B cell (primary cell): ENCODE data around the gene DTNA. TPM values are rescaled to one million over a fixed set of nuclear protein-coding genes. Genes with fewer than 3 reads are reported as not detected.
"Not testable (repeated sequence)": the region's sequence is repeated elsewhere in the genome, so short reads cannot be mapped to it uniquely, and the experiment has no call there.

Experiments used
- ATAC-seq: fragments of 200-7000 bp; cut with Tn5 transposase; one replicate; pipeline ENCODE4 v1.10.0; 2021; ENCODE audit warnings: low read depth, mild to moderate bottlenecking, moderate number of reproducible peaks, moderate library complexity
- CTCF ChIA-PET: fragments of 350-600 bp; sonication (Branson Sonifier 250); formaldehyde crosslinking; loops from one replicate; lab custom pipeline; 2021; ENCODE audit warnings: antibody characterized with exemption, inconsistent platforms; lab: Charles Lee
- POLR2A ChIA-PET: fragments of 350-600 bp; sonication (Branson Sonifier 250); formaldehyde crosslinking; loops from one replicate; lab custom pipeline; 2021; ENCODE audit warnings: antibody characterized with exemption; lab: Charles Lee
- DNase-seq: peaks from one replicate; pipeline ENCODE4 v3.0.0; 2013
- H2AFZ ChIP-seq: 2 replicates; pipeline ENCODE4 v1.6.1; 2012; ENCODE audit warnings: mild to moderate bottlenecking, low read depth, low read length; ENCODE audit not compliant: insufficient read depth, poor library complexity, severe bottlenecking
- H3K27ac ChIP-seq, 2 donors: 1 replicate in 1 of 2; 2 replicates in 1 of 2; pipeline ENCODE4 v1.5.1; 2012 to 2013; ENCODE audit warnings: low read length in 2 of 2, mild to moderate bottlenecking in 2 of 2, moderate library complexity in 1 of 2
- H3K27me3 ChIP-seq, 4 experiments: fragments of 200-600 bp in 1 of 4; sonication (generic) in 1 of 4; replicated peaks in 1 of 4; 1 replicate in 2 of 4; 2 replicates in 2 of 4; pipeline versions ENCODE4 v1.6.1 to v1.7.0; 2013 to 2016; ENCODE audit warnings: low read length in 3 of 4, mild to moderate bottlenecking in 2 of 4, mixed read lengths in 1 of 4, moderate library complexity in 1 of 4; ENCODE audit not compliant: insufficient read depth in 4 of 4, control insufficient read depth in 3 of 4; ENCODE audit errors: control extremely low read depth in 1 of 4
- H3K36me3 ChIP-seq, 2 experiments: replicated peaks in 1 of 2; 1 replicate in 1 of 2; 2 replicates in 1 of 2; pipeline versions ENCODE4 v1.6.1 to v1.7.1; 2013; ENCODE audit warnings: low read length in 1 of 2; ENCODE audit not compliant: insufficient read depth in 2 of 2, control insufficient read depth in 1 of 2; ENCODE audit errors: control extremely low read depth in 1 of 2, extremely low read depth in 1 of 2
- H3K4me1 ChIP-seq, 2 donors: fragments of 200-600 bp in 1 of 2; sonication (generic) in 1 of 2; 1 replicate in 1 of 2; 2 replicates in 1 of 2; pipeline versions ENCODE4 v1.5.1 to v1.6.1; 2013 to 2017; ENCODE audit warnings: low read length in 2 of 2; ENCODE audit not compliant: control insufficient read depth in 2 of 2, insufficient read depth in 2 of 2
- H3K4me2 ChIP-seq: replicated peaks from 2 replicates; pipeline ENCODE3; 2012; ENCODE audit warnings: mild to moderate bottlenecking, low read depth, low read length; ENCODE audit not compliant: poor library complexity, severe bottlenecking
- H3K4me3 ChIP-seq, 5 experiments: fragments of 200-600 bp in 1 of 5; sonication (generic) in 1 of 5; 1 replicate in 3 of 5; 2 replicates in 2 of 5; pipeline versions ENCODE4 v1.5.1 to v1.7.0; 2011 to 2016; ENCODE audit warnings: low read length in 4 of 5, mild to moderate bottlenecking in 4 of 5, low read depth in 2 of 5, control low read depth in 1 of 5, moderate library complexity in 1 of 5; ENCODE audit not compliant: insufficient read depth in 1 of 5; ENCODE audit errors: control extremely low read depth in 1 of 5, extremely low read depth in 1 of 5
- H3K79me2 ChIP-seq: fragments of 200-600 bp; sonication (generic); one replicate; pipeline ENCODE4 v1.6.0; 2016; ENCODE audit warnings: low read length; ENCODE audit not compliant: control insufficient read depth, insufficient read depth
- H3K9ac ChIP-seq: fragments of 200-600 bp; sonication (generic); 2 replicates; pipeline ENCODE4 v1.6.1; 2017; ENCODE audit warnings: mild to moderate bottlenecking, low read length, moderate library complexity
- H3K9me3 ChIP-seq, 3 donors: one replicate each; pipeline versions ENCODE4 v1.6.1 to v1.7.1; 2013; ENCODE audit warnings: low read length in 2 of 3; ENCODE audit not compliant: control insufficient read depth in 2 of 3, insufficient read depth in 1 of 3; ENCODE audit errors: control extremely low read depth in 1 of 3
- H4K20me1 ChIP-seq: 2 replicates; pipeline ENCODE4 v1.6.0; 2012; ENCODE audit warnings: mild to moderate bottlenecking, low read length; ENCODE audit not compliant: insufficient read depth, control insufficient read depth, poor library complexity, severe bottlenecking
- H3K27ac Mint-ChIP-seq: one replicate; pipeline ENCODE4 v1.8.0; 2021; ENCODE audit warnings: mixed read lengths
- H3K27me3 Mint-ChIP-seq: one replicate; pipeline ENCODE4 v1.8.0; 2021; ENCODE audit warnings: mixed read lengths
- H3K4me1 Mint-ChIP-seq: one replicate; pipeline ENCODE4 v1.8.0; 2021; ENCODE audit warnings: mixed read lengths
- H3K4me3 Mint-ChIP-seq: one replicate; pipeline ENCODE4 v1.8.0; 2021; ENCODE audit warnings: mixed read lengths
- H3K9me3 Mint-ChIP-seq: one replicate; pipeline ENCODE4 v1.8.0; 2022; ENCODE audit warnings: mixed read lengths; ENCODE audit not compliant: insufficient read depth
- CTCF ChIP-seq: fragments of 200-600 bp; IDR thresholded peaks from one replicate; pipeline ENCODE4 v1.8.0; 2022; ENCODE audit warnings: antibody characterized with exemption, mild to moderate bottlenecking
- EZH2 ChIP-seq: IDR thresholded peaks from 2 replicates; pipeline ENCODE4 v1.6.1; 2012; ENCODE audit warnings: borderline replicate concordance, low read depth, mild to moderate bottlenecking, moderate library complexity, low read length; ENCODE audit not compliant: insufficient read depth, poor library complexity, severe bottlenecking
- WGBS: methylation state at CpG from one replicate; pipeline ENCODE4 v1.1.5; 2013; ENCODE audit warnings: missing lambda C conversion rate; ENCODE audit not compliant: insufficient coverage; 5-methylcytosine and 5-hydroxymethylcytosine counted together
- intact Hi-C: fragments of 100-400 bp; cut with micrococcal nuclease; formaldehyde crosslinking; loops from one replicate; pipeline ENCODE4 v1.10.0; 2022
- polyA plus RNA-seq: library from polyadenylated mRNA; depleted of rRNA; stranded (reverse); fragments of >200 nt; gene quantifications from 2 replicates; pipeline ENCODE4 v1.2.3, GENCODE V29; 2012
- total RNA-seq, 2 donors: library from RNA; stranded (reverse); fragments of 120-200 nt in 1 of 2; gene quantifications; 1 replicate in 1 of 2; 2 replicates in 1 of 2; pipeline versions ENCODE4 v1.2.3 to v1.2.4, GENCODE V29; 2013 to 2022

Gene DTNA
- total and polyA plus RNA-seq, 2 donors (not counting 1 experiment from before 2014, with no cell fraction given): not detected

- Histone ChIP-seq H4K20me1 (no peaks in the 10 kb centered on the region), H3K4me1 (no peaks in the 10 kb centered on the region), H3K4me3 (no peak overlapping the region), H3K9me3 (no peaks in the 10 kb centered on the region), H3K9ac (no peak overlapping the region), H3K27me3 (no peaks in the 10 kb centered on the region), H3K79me2 (no peaks in the 10 kb centered on the region), H3K4me2 (no peak overlapping the region), H3K27ac (no peak overlapping the region), H2AFZ (no peak overlapping the region), H3K36me3 (no peaks in the 10 kb centered on the region)
- ATAC-seq: no peak
- no peak for DNase-seq
- no CpG with 5 or more reads among the region's 3 CpGs for WGBS
- peaks cover 7% of the 10 kb centered on the region for H3K27me3 Mint-ChIP-seq
- ChIA-PET CTCF (no interaction called here), POLR2A (no interaction called here)
- no peak overlapping the region for H3K4me3 Mint-ChIP-seq
- H3K9me3 Mint-ChIP-seq: peaks cover 5% of the 10 kb centered on the region
- H3K27ac Mint-ChIP-seq: no peak overlapping the region
- no peak for TF ChIP-seq EZH2
- TF ChIP-seq CTCF: no peak
- intact Hi-C loops: no loop called here
- no peaks in the 10 kb centered on the region for H3K4me1 Mint-ChIP-seq
These were observed 13.0 kb downstream of the DTNA start for GRCh38 chr18:34723143-34723542.

- H3K27me3 ChIP-seq, H3K4me1 ChIP-seq, H3K79me2 ChIP-seq, H3K27ac Mint-ChIP-seq, DNase-seq, H3K27ac ChIP-seq, H3K9ac ChIP-seq, H2AFZ ChIP-seq, H3K36me3 ChIP-seq, intact Hi-C loops, CTCF ChIA-PET, H3K4me3 Mint-ChIP-seq, H3K4me2 ChIP-seq, H3K9me3 ChIP-seq, POLR2A ChIA-PET, H4K20me1 ChIP-seq, H3K4me1 Mint-ChIP-seq, ATAC-seq, H3K27me3 Mint-ChIP-seq, H3K9me3 Mint-ChIP-seq, H3K4me3 ChIP-seq: not testable (repeated sequence)
- WGBS: no CpG with 5 or more reads among the region's 6 CpGs
These were observed 15.6 kb downstream of the DTNA start for GRCh38 chr18:34725737-34726136.
